ENCODE results near the gene SYNPO2L.

Gene SYNPO2L

GRCh38 chr10:73643362-73643761, 12.5 kb downstream of the SYNPO2L start:
- TF ChIP-seq CTCF (IDR thresholded peaks at IDR 0.05) = no peak
- TF ChIP-seq ZFX (IDR thresholded peaks at IDR 0.05; ENCODE audit: borderline replicate concordance) = no peak
- H3K27ac ChIP-seq = peak overlapping the region; percentile 13; the same call in 1 of the 2 replicates

DNA sequence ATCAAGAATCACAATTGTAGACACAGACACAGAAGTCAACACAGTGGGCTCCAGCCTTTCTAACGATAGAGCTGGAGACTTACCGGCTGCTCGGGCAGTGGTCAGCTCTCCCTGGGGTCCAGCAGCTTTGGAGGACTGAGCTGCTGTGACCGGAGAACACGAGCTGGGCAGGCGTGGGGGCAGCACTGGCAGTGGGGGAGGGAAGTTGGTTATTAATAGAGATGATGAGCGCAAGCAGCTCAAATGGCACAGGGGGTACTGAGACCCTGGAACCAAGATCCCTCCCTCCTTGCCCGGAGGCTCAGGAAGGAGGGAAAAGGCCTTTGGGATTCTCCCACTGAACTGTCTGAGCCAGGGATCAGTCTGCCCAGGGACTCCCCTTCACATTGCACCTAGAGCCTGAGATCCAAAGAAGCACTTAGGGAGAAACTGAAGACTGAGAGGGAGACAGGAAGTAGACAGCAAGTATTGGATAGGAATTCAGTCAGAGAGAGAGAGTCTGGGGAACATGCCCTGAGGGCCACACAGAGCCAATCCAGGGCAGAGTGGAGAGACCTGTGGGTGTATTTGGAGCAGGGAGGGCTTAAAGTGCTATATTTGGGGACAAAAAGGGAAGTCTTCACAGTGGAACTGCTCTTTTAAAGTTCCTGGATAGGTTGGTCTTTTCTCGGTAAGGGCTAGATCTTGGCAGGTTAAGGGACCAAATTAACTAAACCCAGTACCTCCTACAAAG, 14.3 kb downstream of the SYNPO2L start, which contains the start of gene MYOZ1:
TSS of gene MYOZ1 (minus strand) at position 147 of the 733 bp plus-strand sequence. CDS start 1,457 bp downstream, outside the sequence.
- no peak within 1 kb of the TSS for H3K27ac ChIP-seq

GRCh38 chr10:73639286-73639685, 16.5 kb downstream of the SYNPO2L start:
- H3K27ac ChIP-seq = no peak overlapping the region
- TF ChIP-seq ZFX (IDR thresholded peaks at IDR 0.05; ENCODE audit: borderline replicate concordance) (no peak), CTCF (IDR thresholded peaks at IDR 0.05) (no peak)

More for the DNA sequence above, 14.3 kb downstream of the SYNPO2L start, which contains the start of gene MYOZ1:
- TF ChIP-seq CTCF (IDR thresholded peaks at IDR 0.05) = no peak

DNA sequence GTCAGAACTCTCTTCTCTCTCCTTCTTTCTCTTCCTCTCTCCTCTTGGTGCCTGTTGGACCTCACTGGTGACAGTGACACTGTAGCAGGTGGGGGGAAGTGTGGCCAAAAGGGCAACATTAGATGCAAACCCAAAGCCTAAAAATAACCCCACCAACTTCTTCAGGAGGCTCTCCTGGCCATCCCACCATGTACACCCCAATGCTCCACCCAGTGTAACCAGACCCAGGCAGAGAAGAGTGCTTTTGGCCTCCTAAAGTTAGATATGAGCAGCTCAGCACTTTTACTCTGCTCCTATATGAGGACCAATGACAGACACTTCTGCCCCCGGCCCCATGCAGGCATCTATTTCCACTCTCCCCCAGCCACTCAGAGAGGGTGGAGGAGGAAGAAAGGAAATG, 20.0 kb downstream of the SYNPO2L start:
- H3K27ac ChIP-seq = no peak overlapping the region
- TF ChIP-seq CTCF (IDR thresholded peaks at IDR 0.05) (no peak), ZFX (IDR thresholded peaks at IDR 0.05; ENCODE audit: borderline replicate concordance) (no peak)

DNA sequence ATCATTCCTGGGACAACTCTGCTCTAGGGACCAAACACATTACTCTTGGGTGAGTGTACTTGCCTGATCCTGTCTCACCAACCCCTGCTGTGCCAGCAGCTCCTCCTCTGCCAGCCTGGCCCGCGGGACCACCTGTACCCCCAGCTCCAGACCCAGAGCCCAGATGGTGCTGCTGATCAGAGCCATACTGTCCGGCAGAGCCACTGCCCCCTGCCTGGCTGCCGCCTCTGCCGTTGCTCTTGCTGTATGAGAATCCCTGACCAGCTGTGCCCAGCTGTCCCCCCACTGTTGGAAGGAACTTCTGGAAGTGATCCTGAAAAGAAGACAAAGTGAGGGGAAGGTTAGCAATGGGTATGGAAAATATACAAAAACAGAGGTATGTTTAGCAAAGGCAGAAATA, 21.4 kb downstream of the SYNPO2L start:
- no peak overlapping the region for H3K27ac ChIP-seq

GRCh38 chr10:73629165-73629564, 26.7 kb downstream of the SYNPO2L start:
- TF ChIP-seq CTCF (IDR thresholded peaks at IDR 0.05) (no peak), ZFX (IDR thresholded peaks at IDR 0.05; ENCODE audit: borderline replicate concordance) (no peak)
- no peak overlapping the region for H3K27ac ChIP-seq

More for the DNA sequence above, 21.4 kb downstream of the SYNPO2L start:
- TF ChIP-seq ZFX (IDR thresholded peaks at IDR 0.05; ENCODE audit: borderline replicate concordance) (no peak), CTCF (IDR thresholded peaks at IDR 0.05) (no peak)

GRCh38 chr10:73628405-73628804, 27.4 kb downstream of the SYNPO2L start:
- H3K27ac ChIP-seq = no peak overlapping the region; the same call in 1 of the 2 replicates
- TF ChIP-seq CTCF (IDR thresholded peaks at IDR 0.05) = no peak
- no peak for TF ChIP-seq ZFX (IDR thresholded peaks at IDR 0.05; ENCODE audit: borderline replicate concordance)

All from 22Rv1 (cell line).